B cell (primary cell): ENCODE data around the gene DAZAP1.

ENCODE experiments used
- EZH2 ChIP-seq: IDR thresholded peaks from 2 replicates; pipeline ENCODE4 v1.6.1; 2012; ENCODE audit warnings: borderline replicate concordance, low read depth, mild to moderate bottlenecking, moderate library complexity, low read length; ENCODE audit not compliant: insufficient read depth, poor library complexity, severe bottlenecking
- TF ChIP-seq, protein P1 (sequence below): fragments of 200-600 bp; IDR thresholded peaks from one replicate; pipeline ENCODE4 v1.8.0; 2022; ENCODE audit warnings: antibody characterized with exemption, mild to moderate bottlenecking

DNA sequence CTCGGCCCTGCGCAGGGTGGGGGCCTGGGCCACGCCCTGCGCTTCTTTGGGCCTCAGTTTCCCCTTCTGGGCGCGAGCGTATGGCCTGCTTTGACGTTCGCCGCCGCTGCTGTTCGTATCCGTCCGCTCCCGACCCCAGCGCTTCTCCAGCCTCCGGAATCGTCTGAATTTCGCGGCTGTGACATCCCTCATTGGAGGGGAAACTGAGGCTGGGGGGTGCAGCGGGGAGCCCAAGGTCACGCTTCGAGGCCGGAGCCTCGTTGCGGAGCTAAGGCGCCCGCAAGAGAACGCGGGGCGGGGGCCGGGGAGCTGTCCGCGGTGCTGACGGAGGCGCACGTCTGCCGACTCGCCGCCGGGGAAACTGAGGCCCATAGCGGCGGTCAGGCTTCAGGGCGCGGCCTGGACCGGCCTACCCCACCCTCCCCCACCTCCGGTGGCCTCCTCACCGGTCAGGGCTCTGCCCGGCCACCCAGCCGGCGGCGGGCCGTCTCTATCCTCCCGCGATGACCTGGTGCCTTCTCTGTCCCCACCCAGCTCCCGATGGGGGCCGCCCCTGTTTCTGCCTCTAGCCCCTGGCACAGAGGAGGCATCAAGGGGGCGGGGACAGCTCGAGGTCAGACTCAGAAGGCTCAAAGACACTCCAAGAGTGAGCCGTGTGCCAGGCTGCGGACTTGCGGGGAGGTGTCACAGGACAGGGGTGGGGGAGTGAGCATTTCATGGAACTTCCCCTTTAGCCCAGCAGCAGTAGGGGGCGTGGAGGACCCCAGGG lies 39.5 kb downstream of the DAZAP1 start:
- TF ChIP-seq, protein P1, sequence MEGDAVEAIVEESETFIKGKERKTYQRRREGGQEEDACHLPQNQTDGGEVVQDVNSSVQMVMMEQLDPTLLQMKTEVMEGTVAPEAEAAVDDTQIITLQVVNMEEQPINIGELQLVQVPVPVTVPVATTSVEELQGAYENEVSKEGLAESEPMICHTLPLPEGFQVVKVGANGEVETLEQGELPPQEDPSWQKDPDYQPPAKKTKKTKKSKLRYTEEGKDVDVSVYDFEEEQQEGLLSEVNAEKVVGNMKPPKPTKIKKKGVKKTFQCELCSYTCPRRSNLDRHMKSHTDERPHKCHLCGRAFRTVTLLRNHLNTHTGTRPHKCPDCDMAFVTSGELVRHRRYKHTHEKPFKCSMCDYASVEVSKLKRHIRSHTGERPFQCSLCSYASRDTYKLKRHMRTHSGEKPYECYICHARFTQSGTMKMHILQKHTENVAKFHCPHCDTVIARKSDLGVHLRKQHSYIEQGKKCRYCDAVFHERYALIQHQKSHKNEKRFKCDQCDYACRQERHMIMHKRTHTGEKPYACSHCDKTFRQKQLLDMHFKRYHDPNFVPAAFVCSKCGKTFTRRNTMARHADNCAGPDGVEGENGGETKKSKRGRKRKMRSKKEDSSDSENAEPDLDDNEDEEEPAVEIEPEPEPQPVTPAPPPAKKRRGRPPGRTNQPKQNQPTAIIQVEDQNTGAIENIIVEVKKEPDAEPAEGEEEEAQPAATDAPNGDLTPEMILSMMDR: no peak
- TF ChIP-seq EZH2: peak; percentile 66
